HepG2 (cell line): Measurements from ENCODE around the gene GGA3. TPM values are rescaled to one million over a fixed set of nuclear protein-coding genes. Genes with fewer than 3 reads are reported as not detected.
A peak's percentile ranks its signal among the peaks of the same experiment; 100 is the strongest.

Experiments used
- CENPBD1 ChIP-seq: sonication (generic); formaldehyde crosslinking; IDR thresholded peaks from 2 replicates; pipeline ENCODE4 v1.8.0; 2022; ENCODE audit warnings: missing genetic modification reagents, low read depth, mild to moderate bottlenecking, borderline replicate concordance
- CHCHD3 ChIP-seq: sonication (generic); formaldehyde crosslinking; IDR thresholded peaks from 2 replicates; pipeline ENCODE4 v1.8.0; 2022; ENCODE audit warnings: mild to moderate bottlenecking, missing genetic modification reagents, moderate library complexity
- ETS1 ChIP-seq: sonication (generic); formaldehyde crosslinking; IDR thresholded peaks from 2 replicates; pipeline ENCODE4 v1.4.0; 2020; ENCODE audit warnings: missing genetic modification reagents
- HMGXB3 ChIP-seq: sonication (generic); formaldehyde crosslinking; IDR thresholded peaks from 2 replicates; pipeline ENCODE4 v1.4.0; 2020; ENCODE audit warnings: missing genetic modification reagents, borderline replicate concordance
- JUND ChIP-seq: sonication (generic); formaldehyde crosslinking; IDR thresholded peaks from 2 replicates; pipeline ENCODE4 v1.8.0; 2022; ENCODE audit warnings: mild to moderate bottlenecking, missing genetic modification reagents
- KLF13 ChIP-seq: sonication (generic); formaldehyde crosslinking; IDR thresholded peaks from 2 replicates; pipeline ENCODE4 v1.4.0; 2020; ENCODE audit warnings: mild to moderate bottlenecking, missing genetic modification reagents
- MED8 ChIP-seq: sonication (generic); formaldehyde crosslinking; IDR thresholded peaks from 2 replicates; pipeline ENCODE4 v1.8.1; 2023; ENCODE audit warnings: mild to moderate bottlenecking, missing genetic modification reagents; ENCODE audit not compliant: insufficient replicate concordance
- RFX1 ChIP-seq: fragments of 450-650 bp; IDR thresholded peaks from 2 replicates; pipeline ENCODE4 v1.6.1; 2017
- SAFB2 ChIP-seq: sonication (generic); formaldehyde crosslinking; IDR thresholded peaks from 2 replicates; pipeline ENCODE4 v1.5.1; 2020; ENCODE audit warnings: missing genetic modification reagents, low read depth, mild to moderate bottlenecking, borderline replicate concordance
- TOE1 ChIP-seq: sonication (generic); formaldehyde crosslinking; IDR thresholded peaks from 2 replicates; pipeline ENCODE4 v1.4.0; 2020; ENCODE audit warnings: mild to moderate bottlenecking, missing genetic modification reagents
- ZBTB46 ChIP-seq: sonication (generic); formaldehyde crosslinking; IDR thresholded peaks from 2 replicates; pipeline ENCODE4 v1.4.0; 2020; ENCODE audit warnings: mild to moderate bottlenecking, missing genetic modification reagents, borderline replicate concordance
- ZBTB7B ChIP-seq: sonication (generic); formaldehyde crosslinking; IDR thresholded peaks from 2 replicates; pipeline ENCODE4 v1.4.0; 2020; ENCODE audit warnings: missing genetic modification reagents
- ZNF296 ChIP-seq: sonication (generic); formaldehyde crosslinking; conservative IDR thresholded peaks from 2 replicates; pipeline ENCODE4 v1.5.0; 2020; ENCODE audit warnings: mild to moderate bottlenecking, missing genetic modification reagents
- ZNF33B ChIP-seq: sonication (generic); formaldehyde crosslinking; IDR thresholded peaks from 2 replicates; pipeline ENCODE4 v1.5.1; 2020; ENCODE audit warnings: mild to moderate bottlenecking, missing genetic modification reagents
- ZNF383 ChIP-seq: sonication (generic); formaldehyde crosslinking; IDR thresholded peaks from 2 replicates; pipeline ENCODE4 v1.4.0; 2020; ENCODE audit warnings: missing genetic modification reagents, mild to moderate bottlenecking, borderline replicate concordance
- ZNF484 ChIP-seq: sonication (generic); formaldehyde crosslinking; IDR thresholded peaks from 2 replicates; pipeline ENCODE4 v1.5.1; 2020; ENCODE audit warnings: mild to moderate bottlenecking, low read depth, missing genetic modification reagents, borderline replicate concordance
- ZNF552 ChIP-seq: sonication (generic); formaldehyde crosslinking; IDR thresholded peaks from 2 replicates; pipeline ENCODE4 v1.9.0; 2022; ENCODE audit warnings: missing genetic modification reagents, mild to moderate bottlenecking, borderline replicate concordance
- ZNF570 ChIP-seq: sonication (generic); formaldehyde crosslinking; IDR thresholded peaks from 2 replicates; pipeline ENCODE4 v1.4.0; 2020; ENCODE audit warnings: mild to moderate bottlenecking, missing genetic modification reagents, borderline replicate concordance
- ZNF740 ChIP-seq: sonication (generic); formaldehyde crosslinking; IDR thresholded peaks from 2 replicates; pipeline ENCODE4 v1.4.0; 2020; ENCODE audit warnings: missing genetic modification reagents
- ZSCAN29 ChIP-seq: sonication (generic); formaldehyde crosslinking; conservative IDR thresholded peaks from 2 replicates; pipeline ENCODE4 v1.4.0; 2020; ENCODE audit warnings: mild to moderate bottlenecking, missing genetic modification reagents
- polyA plus RNA-seq, 8 experiments: library from polyadenylated mRNA; depleted of rRNA in 3 of 8; stranded (reverse) in 7 of 8; unstranded in 1 of 8; fragments of >200 nt; fragmentation: Illumina TruSeq in 4 of 8; extraction: Trizol in 4 of 8; gene quantifications; 2 replicates each; pipeline versions ENCODE4 v1.2.1 to v1.2.3, GENCODE V29; 2011 to 2016; ENCODE audit warnings: low read depth in 4 of 8, missing spikeins in 1 of 8, mixed read lengths in 1 of 8; ENCODE audit not compliant: insufficient read depth in 1 of 8
- total RNA-seq, 5 experiments: library from RNA; depleted of rRNA; stranded (reverse); fragments of >200 nt; fragmentation: Illumina TruSeq; extraction: Trizol; gene quantifications; 2 replicates each; pipeline ENCODE4 v1.2.3, GENCODE V29; 2016; ENCODE audit warnings: low read depth in 1 of 5

Gene GGA3
- total and polyA plus RNA-seq, 2 of the 13 experiments (the other 11 are each of a cell fraction or from before 2014, with no cell fraction given) = 28.4 to 43.7 TPM

GRCh38 chr17:75267411-75268232 lies 6.2 kb upstream of the GGA3 start (continued):
- TF ChIP-seq ZNF33B (CRISPR knock-in tag) = peak; percentile 61; the same call in 1 of the 2 replicates
- TF ChIP-seq HMGXB3 (CRISPR knock-in tag) = no peak
- TF ChIP-seq ZNF570 = no peak
- no peak for TF ChIP-seq ZNF740 (CRISPR knock-in tag)
- TF ChIP-seq ETS1 (CRISPR knock-in tag) = no peak
- no peak for TF ChIP-seq ZNF296
- TF ChIP-seq ZSCAN29 (CRISPR knock-in tag) = 0 out of 2 replicates have a peak, but pooled peaks have one; percentile 59
- no peak for TF ChIP-seq TOE1 (CRISPR knock-in tag)
- peak; percentile 45; the same call in 1 of the 2 replicates for TF ChIP-seq JUND (CRISPR knock-in tag)
- no peak for TF ChIP-seq ZNF484 (CRISPR knock-in tag)
- TF ChIP-seq ZNF383 = 0 out of 2 replicates have a peak, but pooled peaks have one; percentile 29
- no peak for TF ChIP-seq ZBTB46
- TF ChIP-seq ZNF552 (CRISPR knock-in tag) = 0 out of 2 replicates have a peak, but pooled peaks have one; percentile 25
- TF ChIP-seq MED8 (CRISPR knock-in tag) = no peak
- peak; percentile 83 for TF ChIP-seq ZBTB7B (CRISPR knock-in tag)
- no peak for TF ChIP-seq RFX1
- no peak for TF ChIP-seq CENPBD1 (CRISPR knock-in tag)
- peak; percentile 69 for TF ChIP-seq SAFB2
- 0 out of 2 replicates have a peak, but pooled peaks have one; percentile 37 for TF ChIP-seq KLF13 (CRISPR knock-in tag)
- no peak for TF ChIP-seq CHCHD3
